Measurements from ENCODE around the gene SCN2A.

Gene SCN2A

DNA sequence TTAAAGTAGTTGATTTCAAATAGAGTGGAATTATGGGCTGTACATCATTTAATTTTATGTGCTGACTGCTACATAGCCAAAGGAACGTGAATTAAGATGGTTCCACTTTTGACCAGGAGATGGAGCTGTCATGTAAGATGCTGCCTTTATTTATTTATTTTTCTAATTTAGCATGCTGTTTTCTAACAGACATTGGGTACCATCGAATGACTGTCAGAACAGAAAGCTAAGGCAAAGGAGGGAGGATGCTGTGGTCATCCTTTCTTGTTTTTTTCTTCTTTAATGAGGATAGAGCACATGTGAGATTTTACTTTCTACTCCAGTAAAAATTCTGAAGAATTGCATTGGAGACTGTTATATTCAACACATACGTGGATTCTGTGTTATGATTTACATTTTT, at the start of gene SCN2A:
Gene SCN2A (plus strand): TSS at position 185 of the 400 bp plus-strand sequence. CDS start 56,410 bp downstream, outside the sequence.
- peak; percentile 67 for DNase-seq

DNA sequence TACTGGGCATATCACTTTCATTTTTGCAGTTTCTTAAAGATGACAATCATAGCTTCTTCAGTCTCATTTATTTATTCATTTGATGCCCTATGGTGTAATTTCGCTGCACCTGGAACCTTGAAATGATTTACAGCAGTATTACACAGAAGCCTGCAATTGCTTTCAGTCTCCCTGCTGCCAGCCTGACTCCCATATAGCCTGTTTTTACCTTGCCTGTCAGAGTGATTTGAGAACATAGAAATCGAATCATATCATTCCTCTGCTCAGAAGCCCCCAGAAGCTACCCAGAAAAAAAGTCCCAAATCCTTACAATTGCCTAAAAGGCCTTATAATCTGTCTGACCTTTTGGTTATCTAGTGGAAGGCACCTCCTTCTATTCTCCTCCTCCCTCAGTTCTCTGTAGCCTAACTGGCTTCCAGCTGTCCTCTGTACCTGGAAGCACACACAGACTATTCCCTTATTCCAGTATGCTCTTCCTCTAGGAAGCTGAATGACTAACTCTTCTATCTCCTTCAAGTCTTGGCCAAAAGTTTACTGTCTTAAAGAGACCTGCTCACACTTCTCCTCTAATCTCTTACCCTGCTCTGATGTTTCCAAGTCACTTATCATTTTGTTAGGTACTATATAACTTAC, 48.0 kb upstream of the SCN2A start:
- DNase-seq: no peak

DNA sequence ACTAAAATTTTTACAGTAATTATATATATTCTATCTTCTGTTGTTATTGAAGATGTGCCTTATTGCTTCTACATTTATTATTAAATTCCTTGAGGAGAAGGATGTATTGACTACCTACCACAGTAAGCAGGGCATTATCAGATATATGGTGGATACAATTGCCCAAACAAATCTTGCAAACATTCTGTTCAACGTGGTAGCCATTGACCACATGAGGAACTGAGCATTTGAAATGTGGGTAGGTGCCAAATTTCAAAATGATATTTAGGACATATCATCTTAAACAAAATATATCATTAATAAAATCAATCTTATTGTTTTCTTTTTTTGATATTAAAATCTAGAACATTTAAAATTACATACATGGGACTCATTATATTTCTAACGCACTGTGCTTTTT, 46.5 kb upstream of the SCN2A start:
- no peak for DNase-seq

DNA sequence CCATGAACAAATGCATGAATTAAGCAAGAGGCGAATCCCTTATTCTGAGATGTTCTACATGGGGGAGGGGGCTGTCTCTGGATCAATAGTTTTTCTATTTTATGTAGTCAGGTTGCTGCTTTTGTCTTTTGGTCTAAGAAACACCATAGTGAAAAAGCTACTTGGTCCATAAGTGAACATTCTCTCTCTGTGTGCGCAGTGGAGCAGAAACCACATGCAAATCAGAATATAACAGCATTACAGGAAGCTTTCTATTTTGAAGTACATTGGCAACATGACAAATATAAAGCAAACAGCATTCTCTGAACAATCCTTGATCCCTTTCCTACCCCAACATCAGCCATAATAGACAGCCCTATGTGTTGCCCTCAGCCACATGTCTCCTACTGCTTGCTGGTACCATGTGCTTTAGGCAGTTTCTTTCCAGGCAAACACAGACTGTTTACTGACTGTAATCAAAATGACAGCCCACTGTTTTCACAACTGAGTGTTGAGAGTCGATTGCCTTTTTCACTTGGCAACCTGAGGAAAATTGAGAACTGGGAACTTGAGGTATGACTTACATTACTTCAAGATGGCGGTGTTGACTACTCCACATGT, 45.9 kb upstream of the SCN2A start:
- peak; percentile 17 for DNase-seq

DNA sequence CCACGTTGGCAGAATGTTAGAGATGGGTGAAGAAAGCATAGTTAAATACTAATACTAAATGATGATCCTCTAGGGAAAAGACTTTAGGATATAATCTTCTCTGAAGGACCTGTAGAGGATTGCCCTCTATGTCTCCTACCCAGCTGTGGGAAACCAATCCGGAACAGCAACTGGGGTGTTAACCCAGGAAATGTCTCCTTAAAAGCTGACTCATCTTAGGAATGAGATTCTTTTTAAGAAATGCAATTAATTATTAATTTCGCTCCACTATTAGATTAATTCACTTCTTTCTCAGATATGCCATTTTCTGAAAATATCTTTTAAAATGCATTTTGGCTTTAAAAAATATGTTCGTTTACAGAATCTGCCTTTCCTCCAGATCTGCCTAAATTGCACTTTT, 42.8 kb upstream of the SCN2A start:
- DNase-seq: no peak

DNA sequence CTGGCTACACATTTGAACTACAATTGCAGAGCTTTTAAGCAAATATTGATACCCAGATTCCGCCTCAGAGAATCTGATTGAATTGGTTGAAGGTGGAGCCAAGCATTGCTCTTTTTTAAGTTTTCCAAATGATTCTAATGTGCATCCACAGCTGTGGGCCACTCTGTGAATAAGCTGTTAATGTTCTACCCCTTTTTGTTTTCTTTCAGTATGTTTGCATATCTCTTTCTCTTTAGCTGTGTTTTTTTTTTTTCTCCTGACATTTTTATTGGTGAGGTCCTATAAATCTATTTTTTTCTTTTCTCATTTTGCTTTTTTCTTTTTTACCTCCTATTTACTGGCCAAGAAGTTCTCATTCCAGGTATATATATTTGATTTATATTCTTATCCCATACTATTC, 41.9 kb upstream of the SCN2A start:
- no peak for DNase-seq

DNA sequence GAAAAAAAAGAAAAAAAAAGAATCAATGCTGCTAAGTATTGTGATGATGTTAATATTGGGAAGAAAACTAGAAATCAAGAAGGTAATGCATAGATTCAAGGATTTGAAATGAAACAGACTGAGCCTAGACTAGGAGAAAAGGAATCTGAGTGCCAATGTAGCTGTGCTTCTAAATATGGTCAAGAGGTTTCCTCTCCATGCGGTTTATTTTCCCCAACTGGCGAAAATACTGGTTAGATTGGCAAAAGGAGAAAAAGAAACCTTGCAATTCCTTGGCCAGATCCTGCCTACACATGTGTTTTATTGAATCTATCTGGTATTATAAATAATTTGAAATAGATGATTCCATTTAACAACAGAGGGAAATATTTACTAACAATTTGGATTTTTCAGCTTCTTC, 41.0 kb upstream of the SCN2A start:
- peak; percentile 74 for DNase-seq

DNA sequence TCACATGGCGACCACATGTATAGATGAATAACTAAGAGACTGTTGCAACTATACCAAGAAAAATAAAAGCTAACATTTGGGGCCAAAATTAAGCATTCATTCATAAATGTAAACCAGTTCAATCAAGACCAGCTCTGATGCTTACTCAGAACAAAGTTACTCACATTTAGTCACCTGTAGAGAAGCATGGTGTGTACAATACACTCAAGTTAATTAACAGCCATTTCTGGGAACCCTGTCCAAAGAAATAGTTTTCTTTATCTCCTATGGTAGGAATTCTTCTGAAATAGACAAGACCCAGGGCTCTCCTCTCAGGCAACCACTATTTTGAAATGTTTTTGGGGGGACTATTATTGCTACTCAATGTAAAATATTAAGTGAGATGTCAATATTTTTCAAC, 37.0 kb upstream of the SCN2A start:
- DNase-seq: no peak

DNA sequence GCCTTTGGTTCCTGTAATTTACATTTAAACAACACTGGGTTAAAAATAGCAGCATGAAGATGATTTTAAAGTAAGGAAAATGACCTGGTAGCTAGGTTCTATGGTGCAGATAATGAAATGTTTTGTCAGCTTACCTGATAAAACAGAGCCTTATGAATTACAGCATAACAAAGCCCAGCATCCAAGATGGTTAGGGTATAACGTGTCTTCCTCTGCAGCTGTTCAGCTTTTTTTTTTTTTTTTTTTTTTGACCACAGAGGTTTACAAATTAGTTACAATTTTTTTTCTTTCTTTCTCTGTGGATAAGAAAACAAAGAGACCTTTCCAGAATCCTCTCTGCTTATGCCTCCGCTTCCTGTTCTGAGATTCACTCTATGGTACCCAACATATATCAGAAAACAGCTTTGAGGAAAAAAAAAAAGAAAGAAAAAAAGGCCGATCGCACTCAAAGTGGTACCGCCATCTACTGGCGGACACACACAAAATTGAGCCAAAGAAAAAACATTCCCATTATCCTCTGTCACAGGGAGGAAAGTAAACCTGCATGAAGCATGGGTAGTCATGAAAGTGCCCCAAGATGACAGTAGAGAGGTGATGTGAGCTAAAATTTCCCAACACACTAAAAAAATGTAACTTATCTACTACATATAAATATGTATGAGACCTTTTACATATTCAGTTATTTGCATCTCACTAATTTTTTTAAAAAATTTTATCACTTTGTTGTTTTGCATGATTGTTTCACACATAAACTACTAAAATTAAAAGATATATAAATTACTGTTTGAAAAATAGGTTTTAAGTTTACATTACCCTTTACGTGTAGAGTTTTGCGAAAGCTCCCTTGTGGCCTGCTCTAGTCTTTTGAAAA, 35.3 kb upstream of the SCN2A start, which contains the start of gene SCN3A:
Gene SCN3A (minus strand): TSS at position 362 of the 871 bp plus-strand sequence. CDS start 27,656 bp downstream, outside the sequence.
- DNase-seq: peak; percentile 53

DNA sequence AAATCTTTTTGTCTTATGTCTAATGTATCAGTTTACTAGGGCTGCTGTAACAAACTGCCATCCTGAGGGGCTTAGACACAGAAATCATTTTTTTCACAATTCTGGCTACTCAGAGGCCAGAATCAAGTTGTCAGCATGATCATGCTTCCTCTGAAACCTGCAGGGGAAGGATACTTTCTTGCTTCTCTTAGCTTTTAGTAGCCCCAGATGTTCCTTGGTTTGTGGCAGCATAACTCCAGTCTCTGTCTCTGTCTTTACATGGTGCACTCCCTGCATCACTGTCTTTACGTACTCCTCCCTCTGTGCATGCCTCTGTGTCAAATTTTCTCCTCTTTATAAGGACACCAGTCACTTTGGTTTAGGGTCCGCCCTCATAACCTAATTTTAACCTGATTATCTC, 33.3 kb upstream of the SCN2A start:
- DNase-seq: no peak

DNA sequence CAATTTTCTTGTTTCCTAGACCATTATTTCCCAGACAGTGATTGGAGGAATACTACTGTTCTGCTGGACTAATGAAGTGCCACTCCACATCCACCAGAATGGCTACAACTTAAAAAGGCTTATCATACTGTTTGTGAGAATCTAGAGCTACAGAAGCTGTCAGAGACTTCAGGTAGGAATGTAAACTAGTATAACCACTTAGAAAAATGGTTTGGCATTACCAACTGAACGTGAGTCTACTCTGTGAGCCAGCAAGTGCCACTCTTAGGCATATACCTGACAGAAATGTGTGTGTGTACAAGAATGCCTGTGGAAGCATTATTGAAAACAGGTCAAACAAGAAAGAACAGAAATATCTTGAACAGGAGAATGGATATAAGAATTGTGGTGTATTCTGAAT, 31.1 kb upstream of the SCN2A start:
- peak; percentile 16 for DNase-seq

DNA sequence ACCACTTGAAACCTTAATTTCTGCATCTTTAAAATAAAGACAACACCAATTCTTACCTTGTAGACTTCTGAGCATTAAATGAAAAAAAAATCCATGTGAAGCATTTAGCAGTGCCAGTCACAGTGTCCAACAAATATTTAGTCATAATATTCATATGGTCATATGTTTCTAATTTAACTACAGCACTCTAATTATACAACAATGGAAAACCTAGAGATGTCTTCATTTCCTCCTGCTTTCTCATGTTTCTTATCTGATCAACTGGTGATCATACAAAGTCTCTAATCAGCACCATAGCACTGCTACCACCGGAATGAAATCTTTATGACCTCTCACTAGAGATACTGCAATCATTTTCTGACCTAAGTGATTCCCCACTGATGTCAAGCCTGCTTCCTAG, 25.1 kb upstream of the SCN2A start:
- no peak for DNase-seq

DNA sequence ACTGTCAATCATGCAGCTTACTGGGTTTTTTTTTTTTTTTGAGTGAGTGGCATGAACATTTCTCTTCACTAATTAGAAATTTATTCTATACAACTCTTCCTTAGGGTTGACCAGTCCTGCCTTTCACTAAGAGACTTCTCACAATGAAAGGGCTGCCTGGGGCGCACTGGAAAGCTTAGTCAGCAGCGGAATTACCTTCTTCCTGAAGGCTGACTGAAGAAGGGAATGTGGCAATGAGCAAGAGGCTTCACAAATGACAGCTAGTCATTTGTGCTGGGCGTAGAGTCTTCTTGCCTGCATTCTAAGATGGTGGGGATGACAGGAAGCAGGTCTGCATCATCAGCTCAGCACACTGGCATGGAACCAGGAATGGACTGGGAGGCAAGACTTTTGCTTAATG, 19.7 kb upstream of the SCN2A start:
- no peak for DNase-seq

DNA sequence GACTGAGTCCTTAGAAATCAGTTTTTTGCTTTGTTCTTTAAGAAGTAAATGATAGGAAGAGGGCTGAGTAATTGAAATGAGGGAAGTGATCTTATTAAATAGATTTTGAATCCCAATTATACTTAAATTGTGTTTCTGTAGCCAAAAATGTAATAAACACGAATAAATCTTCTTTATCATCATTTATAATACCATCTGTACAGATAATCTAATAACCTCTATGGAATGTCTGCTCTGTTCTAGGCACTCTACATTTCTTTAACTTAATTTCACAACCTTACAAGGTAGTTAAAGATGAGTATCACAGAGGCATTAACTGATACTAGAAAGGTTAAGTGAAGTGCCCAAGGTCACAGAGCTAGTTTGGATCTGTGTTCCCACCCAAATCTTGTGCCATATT, 14.3 kb upstream of the SCN2A start:
- DNase-seq: no peak

DNA sequence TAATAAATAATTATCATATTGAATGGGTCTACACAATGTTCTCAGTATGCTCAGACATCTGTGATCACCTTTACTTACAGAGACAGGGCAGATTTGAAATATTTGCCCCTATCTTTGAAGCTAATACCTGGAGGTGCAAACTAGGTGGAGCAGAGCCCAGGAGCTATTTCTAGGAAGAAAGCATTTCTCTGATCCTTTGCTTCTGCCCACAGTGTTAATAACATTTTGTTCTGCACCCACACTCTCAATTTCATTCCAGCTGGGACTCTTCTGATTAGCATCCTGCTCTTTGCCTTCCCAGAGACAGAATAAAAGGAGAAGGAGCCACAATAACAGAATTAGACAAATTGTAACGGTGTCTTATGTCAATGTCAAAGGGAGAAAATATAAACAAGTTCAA, 11.6 kb upstream of the SCN2A start:
- DNase-seq: no peak

DNA sequence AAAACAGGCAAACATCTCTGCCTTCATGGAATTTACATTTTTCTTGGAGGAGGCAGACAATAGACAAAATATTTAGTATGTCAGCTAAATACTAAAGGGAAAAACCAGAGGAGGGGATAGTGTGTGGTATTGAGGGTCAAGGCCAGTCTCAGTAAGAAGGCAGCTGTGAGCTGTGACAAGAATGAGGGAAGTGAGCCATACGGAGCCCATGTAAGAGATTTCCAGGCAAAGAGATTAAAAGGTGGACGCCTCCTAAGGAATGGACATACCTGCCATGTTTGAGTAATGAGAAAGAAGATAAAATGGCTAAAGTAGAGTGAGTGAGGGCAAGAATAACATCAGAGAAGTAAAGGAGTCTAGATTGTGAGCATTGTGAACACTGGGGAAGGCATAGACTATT, 2.2 kb upstream of the SCN2A start:
- no peak for DNase-seq

DNA sequence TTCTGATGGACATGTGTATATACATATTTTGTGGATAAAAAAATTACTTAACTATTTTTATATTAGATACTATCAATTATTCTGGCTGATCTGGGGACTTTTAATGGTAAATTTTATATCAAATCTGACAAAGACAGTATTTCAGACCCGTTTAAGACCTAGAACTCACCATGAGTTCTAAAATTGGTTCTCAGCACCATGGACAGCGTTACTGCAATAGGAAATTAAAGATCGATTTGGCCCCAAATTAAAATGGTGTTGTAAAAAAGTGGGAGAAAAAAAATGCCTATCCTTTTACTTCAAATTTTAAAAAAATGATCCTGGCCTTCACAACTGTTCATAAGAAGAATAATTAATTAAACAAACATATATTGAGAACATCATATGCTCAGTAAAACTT, 919 bp upstream of the SCN2A start:
- no peak for DNase-seq

DNA sequence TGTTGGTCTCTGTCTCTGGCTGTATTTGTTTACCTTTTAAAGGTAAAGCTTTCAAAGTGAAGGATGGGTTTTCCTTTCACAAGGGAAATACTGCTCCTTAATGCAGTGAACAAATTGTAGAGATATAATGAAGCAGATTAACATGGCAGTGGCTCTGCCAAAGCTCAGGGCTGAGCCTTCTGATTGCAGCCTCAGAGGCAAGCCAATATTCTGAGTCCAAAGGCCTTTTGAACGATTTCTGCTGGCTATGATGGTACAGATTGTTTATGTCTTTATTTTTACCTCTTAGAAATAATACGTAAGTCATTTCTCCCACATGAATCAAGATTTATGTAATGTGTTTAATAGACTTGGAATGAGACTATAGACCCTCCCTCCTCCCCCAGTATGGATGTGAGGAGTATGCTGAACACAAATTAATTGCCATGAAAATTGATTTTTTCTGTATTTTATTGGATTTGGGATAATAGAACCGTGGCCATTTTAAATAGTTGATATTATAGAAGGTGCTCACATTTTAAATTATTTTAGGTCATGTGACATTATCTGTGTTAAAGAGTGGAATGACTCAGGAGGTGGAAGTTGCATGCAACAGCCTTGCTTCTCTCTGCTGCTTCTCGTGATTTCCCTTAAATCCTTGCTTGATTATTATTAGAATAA, 772 bp downstream of the SCN2A start:
- peak; percentile 30 for DNase-seq

DNA sequence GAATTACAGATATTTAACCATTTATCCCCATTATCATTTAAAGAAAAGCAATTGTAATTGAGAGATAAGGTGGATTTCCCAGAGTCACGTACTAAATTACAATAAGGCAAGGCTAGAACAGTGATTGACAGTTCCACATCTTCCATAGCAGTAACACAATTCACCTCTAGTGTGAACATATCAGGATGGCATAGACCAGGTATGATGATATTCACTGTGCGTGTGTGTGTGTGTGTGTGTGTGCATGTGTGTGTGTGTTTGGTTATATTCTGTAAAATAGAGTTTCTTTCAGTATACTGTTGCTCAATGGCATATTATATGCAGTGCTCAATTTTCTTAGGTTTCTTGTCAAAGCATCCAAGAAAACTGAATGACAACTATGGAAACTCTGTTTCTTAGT, 1.7 kb downstream of the SCN2A start:
- peak; percentile 29 for DNase-seq

DNA sequence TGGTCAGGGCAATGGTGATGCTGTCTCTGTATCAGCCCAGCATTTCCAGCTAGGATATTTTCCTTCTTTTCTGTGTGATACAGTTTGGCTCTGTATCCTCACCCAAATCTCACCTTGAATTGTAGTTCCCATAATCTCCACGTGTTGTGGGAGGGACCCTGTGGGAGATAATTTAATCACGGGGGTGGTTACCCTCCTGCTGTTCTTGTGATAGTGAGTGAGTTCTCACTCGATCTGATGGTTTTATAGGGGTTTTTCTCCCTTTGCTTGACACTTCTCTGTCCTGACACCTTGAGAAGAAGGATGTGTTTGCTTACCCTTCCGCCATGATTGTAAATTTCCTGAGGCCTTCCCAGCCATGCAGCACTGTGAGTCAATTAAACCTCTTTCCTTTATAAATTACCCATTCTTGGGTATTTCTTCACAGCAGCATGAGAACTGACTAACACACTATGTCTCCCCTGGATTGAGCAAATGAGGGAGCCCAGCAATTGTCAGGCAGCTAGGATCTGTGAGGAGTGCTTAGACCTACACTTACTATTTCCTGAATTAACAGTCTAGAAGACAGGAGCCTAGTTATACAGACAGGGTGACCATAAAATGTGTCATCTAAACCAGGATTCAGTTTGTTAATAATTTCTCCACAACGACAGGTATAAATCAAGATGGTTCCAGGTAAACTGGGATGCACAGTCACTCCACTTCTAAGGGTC, 6.0 kb downstream of the SCN2A start:
- DNase-seq: no peak

DNA sequence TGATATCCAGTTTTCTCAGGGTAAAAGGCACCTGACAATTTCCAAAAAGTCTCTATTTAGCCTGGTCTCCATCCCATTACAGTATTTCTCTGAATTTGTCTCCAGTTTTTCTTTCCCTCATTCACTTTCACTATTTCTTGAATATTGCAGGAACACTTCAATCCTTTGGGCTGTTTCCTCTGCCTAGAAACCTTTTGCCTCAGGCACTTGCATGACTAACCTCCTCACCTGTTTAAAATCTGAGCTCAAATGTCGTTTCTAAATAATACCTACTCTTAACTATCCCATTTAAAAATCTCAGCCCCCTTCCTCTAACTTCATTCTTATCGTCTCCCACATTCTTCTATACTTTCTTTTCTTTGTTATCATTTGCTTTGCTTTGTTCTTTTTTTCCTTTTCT, 9.0 kb downstream of the SCN2A start:
- no peak for DNase-seq

DNA sequence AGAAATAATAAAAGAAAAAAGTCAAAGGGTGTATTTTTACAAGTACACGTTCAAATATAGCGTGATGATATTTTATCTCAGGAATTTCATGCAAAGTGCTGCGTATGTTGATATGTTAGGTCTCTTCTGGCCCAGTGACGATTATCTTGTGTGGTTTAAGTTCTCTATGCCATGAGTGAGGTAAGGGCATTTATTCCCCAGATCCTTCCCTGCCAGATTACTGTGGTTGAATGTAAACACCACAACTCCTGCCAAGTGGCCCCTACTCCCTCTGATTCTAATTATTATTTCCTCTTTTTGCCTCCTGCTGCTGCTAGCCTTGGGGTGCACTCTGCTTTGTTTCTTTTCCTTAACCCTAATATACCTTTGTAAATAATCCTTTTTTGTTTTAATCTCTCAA, 12.2 kb downstream of the SCN2A start:
- DNase-seq: peak; percentile 50

DNA sequence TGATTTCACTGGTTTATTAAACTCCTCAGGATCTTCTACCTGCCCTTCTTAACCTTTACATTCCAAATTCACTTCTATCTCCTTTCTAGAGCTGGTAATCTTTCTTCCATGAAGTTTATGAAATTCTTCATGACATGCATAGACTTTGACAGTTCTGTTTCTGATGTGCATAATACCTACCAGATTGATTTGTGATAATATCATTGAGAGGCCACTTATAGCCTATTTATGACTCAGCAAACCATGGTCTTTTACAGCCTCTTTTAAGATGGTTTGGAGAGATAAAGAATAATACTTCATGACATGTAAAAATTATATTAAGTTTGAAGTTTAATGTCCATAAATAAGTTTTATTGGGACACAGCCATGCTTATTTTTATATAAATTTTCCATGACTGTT, 14.0 kb downstream of the SCN2A start:
- DNase-seq: peak; percentile 11
